HG03097 (cell line): ENCODE data around the gene KRTAP20-4.

Source experiments
- ATAC-seq: cut with Tn5 transposase; IDR thresholded peaks from one replicate; pipeline ENCODE4 v1.9.1; 2021; ENCODE audit not compliant: unreplicated experiment, low FRiP score

The KRTAP20-4 gene

GRCh38 chr21:30620522-30620921 lies at the start of gene KRTAP20-4:
Gene KRTAP20-4 (plus strand): TSS chr21:30620627.
- no peak for ATAC-seq

GRCh38 chr21:30577766-30578165 lies 42.7 kb upstream of the KRTAP20-4 start:
- no peak for ATAC-seq

GRCh38 chr21:30579346-30579745 lies 41.1 kb upstream of the KRTAP20-4 start:
- no peak for ATAC-seq

- no peak for ATAC-seq
Observed at GRCh38 chr21:30580132-30580531, 40.3 kb upstream of the KRTAP20-4 start.

GRCh38 chr21:30582870-30583269 lies 37.6 kb upstream of the KRTAP20-4 start:
- ATAC-seq: no peak

- no peak for ATAC-seq
Observed at GRCh38 chr21:30590297-30590696, 30.1 kb upstream of the KRTAP20-4 start, which contains the start of gene KRTAP22-2. Gene KRTAP22-2 (minus strand): TSS chr21:30590397.

- ATAC-seq: no peak
Observed at GRCh38 chr21:30592140-30592539, 28.3 kb upstream of the KRTAP20-4 start, which contains the start of gene KRTAP6-3. Gene KRTAP6-3 (plus strand): TSS chr21:30592440. CDS start chr21:30592446, 6 bp downstream.

- no peak for ATAC-seq
Observed at GRCh38 chr21:30598802-30599201, 21.6 kb upstream of the KRTAP20-4 start, which contains the start of gene KRTAP6-2. Gene KRTAP6-2 (minus strand): TSS chr21:30598902. CDS start chr21:30598874, 28 bp downstream.

- ATAC-seq: no peak
Observed at GRCh38 chr21:30600787-30601186, 19.6 kb upstream of the KRTAP20-4 start, which contains the start of gene KRTAP22-1. Gene KRTAP22-1 (plus strand): TSS chr21:30601087.

- ATAC-seq: no peak
Observed at GRCh38 chr21:30605968-30606367, 14.5 kb upstream of the KRTAP20-4 start.

GRCh38 chr21:30612132-30612531 lies 8.3 kb upstream of the KRTAP20-4 start:
- no peak for ATAC-seq

- no peak for ATAC-seq
Observed at GRCh38 chr21:30613836-30614235, 6.6 kb upstream of the KRTAP20-4 start, which contains the start of gene KRTAP6-1. Gene KRTAP6-1 (minus strand): TSS chr21:30613930. CDS start chr21:30613904, 26 bp downstream.

GRCh38 chr21:30615199-30615598 lies 5.2 kb upstream of the KRTAP20-4 start:
- ATAC-seq: no peak

GRCh38 chr21:30616125-30616524 lies 4.3 kb upstream of the KRTAP20-4 start, which contains the start of gene KRTAP20-1:
Gene KRTAP20-1 (plus strand): TSS chr21:30616425. CDS start chr21:30616455, 30 bp downstream.
- no peak for ATAC-seq

- ATAC-seq: no peak
Observed at GRCh38 chr21:30620080-30620479, 347 bp upstream of the KRTAP20-4 start.

GRCh38 chr21:30623362-30623761 lies 2.9 kb downstream of the KRTAP20-4 start:
- ATAC-seq: no peak

GRCh38 chr21:30625449-30626165 lies 5.2 kb downstream of the KRTAP20-4 start:
- ATAC-seq: no peak

GRCh38 chr21:30628109-30628508 lies 7.7 kb downstream of the KRTAP20-4 start:
- no peak for ATAC-seq

GRCh38 chr21:30629200-30629599 lies 8.8 kb downstream of the KRTAP20-4 start:
- ATAC-seq: no peak

- ATAC-seq: no peak
Observed at GRCh38 chr21:30634906-30635305, 14.5 kb downstream of the KRTAP20-4 start, which contains the start of gene KRTAP20-2. Gene KRTAP20-2 (plus strand): TSS chr21:30635206. CDS start chr21:30635264, 58 bp downstream.

- ATAC-seq: no peak
Observed at GRCh38 chr21:30638686-30639085, 18.3 kb downstream of the KRTAP20-4 start.

- no peak for ATAC-seq
Observed at GRCh38 chr21:30642564-30642963, 22.1 kb downstream of the KRTAP20-4 start, which contains the start of gene KRTAP20-3. Gene KRTAP20-3 (plus strand): TSS chr21:30642864.
